HPDE6-E6E7 (cell line): Measurements from ENCODE around the gene GPRC5C.

ENCODE experiments used
- DNase-seq: peaks from one replicate; pipeline ENCODE4 v3.0.0; 2011; ENCODE audit warnings: missing footprints; ENCODE audit errors: extremely low spot score

GPRC5C gene, protein sequence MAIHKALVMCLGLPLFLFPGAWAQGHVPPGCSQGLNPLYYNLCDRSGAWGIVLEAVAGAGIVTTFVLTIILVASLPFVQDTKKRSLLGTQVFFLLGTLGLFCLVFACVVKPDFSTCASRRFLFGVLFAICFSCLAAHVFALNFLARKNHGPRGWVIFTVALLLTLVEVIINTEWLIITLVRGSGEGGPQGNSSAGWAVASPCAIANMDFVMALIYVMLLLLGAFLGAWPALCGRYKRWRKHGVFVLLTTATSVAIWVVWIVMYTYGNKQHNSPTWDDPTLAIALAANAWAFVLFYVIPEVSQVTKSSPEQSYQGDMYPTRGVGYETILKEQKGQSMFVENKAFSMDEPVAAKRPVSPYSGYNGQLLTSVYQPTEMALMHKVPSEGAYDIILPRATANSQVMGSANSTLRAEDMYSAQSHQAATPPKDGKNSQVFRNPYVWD

DNA sequence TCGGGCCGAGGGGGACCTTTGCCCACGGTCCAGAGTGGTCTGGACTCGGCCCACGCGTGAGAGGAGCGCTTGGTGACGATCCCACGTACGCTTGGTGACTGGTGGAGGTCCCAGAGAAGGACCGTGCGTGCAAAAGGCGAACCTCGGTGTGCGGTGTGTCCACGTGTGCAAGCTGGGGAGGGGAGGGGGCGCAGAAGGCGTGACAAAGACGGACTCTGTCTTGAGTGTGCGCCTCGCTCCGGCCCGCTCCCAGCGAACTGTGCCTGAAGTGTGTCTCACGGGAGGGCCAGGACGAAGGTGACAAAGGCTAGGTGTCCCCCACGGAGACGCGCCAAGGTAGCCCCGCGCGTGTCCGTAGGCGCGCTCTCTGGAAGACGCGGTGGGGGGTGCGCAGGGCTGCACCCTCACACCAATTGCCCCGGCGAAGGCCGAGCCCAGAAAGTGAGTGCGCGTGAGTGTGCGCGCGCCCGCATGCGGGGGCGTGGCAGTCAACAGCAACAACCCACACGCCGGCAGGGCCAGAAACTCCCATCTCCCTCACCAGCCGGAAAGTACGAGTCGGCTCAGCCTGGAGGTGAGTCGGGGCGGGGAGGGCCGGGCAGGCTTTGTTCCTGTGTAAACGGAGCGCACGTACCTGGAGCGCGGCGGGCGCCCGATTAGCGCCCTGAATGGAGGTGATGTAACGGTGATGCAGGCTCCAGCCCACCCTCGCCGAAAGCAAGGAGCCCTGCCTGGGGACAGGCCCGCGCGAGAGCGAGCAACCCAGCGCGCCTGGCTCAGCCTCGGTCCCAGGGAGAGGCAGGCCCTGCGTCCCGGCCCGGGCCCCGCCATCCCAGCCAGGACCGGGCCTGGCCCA lies at the start of gene GPRC5C:
TSS of gene GPRC5C (plus strand) at position 521 of the 856 bp plus-strand sequence. CDS start 7,689 bp downstream, outside the sequence.
- DNase-seq, result peak; percentile 81

DNA sequence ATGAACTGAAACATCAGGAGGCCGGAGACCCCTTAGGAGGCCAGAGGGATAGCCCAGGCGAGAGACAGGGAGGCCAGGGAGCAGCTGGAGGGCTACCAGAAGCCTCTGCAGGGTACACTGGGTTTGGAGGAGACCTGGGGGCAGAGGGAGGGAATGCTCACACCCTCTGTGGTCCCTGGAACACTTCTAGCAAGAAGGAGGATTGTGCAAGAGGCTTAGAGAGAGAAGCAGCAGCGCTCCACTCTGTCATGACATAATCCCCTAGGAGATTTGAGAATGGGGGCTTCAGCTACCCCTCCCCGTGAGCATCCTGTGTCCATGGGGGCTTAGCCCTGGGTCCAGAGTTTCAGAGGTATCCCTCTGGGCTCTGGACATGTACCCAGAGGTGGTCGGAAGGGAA lies 48.7 kb upstream of the GPRC5C start:
- DNase-seq, result no peak

DNA sequence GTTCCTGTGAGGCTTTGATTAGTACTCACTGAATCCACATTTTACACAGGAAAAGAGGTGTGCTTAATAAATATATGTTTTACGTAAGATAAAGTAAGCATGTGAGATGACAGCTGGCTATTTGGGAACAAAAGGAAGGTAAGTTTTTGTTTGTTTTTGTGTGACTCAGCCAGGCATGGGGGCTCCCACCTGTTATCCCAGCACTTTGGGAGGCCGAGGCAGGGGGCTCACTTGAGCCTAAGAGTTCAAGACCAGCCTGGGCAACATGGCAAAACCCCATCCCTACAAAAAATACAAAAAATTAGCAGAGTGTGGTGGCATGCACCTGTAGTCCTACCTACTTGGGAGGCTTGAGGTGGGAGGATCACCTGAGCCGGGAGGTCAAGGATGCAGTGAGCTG lies 46.7 kb upstream of the GPRC5C start:
- DNase-seq, result no peak

DNA sequence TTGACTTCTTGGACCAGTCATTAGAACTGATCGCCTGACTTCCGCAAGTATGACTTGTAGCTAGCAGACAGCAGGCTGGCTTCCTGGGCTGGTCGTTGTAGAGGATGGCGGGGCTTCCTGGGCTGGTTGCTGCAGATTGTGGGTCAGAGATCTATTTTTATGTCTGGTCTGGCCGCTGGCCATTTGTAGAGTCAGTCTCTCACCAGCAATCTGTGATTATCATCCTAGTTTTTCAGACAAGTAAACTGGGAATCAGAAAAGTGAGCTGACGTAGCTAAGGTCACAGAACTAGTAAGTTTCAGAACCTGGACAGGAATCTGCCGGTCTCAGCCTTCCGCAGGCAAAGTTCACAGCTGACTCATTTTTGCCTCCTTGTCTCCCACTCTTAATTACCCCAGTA lies 45.5 kb upstream of the GPRC5C start:
- no peak for DNase-seq

DNA sequence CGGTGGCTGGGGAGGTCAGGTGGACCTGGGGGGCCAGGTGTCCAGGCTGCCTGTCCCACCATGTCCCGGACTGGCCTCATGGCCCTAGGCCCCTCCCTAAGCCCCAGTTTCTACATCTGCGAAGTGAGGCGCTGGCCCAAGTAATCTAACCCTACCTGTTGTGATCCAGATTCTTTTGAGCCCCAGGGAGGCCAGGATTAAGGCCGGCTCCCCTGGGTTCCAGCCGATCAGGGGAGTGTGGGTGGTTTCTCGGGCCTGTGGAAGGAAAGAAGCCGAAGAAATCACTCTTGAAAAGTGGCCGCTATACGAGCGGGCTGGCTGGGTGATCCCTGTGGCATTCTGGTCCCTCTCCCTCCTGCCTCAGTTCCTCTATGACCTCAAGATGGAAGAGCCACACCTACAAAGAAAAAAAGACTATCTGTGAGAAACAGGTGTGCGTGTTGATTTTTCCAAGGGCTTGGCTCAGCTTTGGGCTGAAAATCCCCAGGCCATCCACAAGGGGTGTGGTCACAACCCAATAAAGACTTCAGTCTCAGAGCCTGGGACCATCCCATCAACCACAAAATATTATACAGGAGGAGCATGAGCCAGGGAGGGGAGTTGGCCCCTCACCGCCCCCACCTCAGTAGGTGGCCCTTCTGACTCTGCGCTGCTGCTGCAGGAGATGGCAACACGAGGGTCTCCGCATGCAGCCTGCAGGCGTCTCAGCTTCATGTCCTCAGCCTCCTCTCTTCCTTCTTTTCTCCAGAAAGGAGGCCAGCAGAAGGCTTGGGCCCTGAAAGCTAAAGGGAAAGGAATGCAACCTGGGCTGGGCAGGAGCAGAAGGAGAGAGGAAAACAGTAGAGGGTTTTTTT lies 44.3 kb upstream of the GPRC5C start:
- DNase-seq, result no peak

DNA sequence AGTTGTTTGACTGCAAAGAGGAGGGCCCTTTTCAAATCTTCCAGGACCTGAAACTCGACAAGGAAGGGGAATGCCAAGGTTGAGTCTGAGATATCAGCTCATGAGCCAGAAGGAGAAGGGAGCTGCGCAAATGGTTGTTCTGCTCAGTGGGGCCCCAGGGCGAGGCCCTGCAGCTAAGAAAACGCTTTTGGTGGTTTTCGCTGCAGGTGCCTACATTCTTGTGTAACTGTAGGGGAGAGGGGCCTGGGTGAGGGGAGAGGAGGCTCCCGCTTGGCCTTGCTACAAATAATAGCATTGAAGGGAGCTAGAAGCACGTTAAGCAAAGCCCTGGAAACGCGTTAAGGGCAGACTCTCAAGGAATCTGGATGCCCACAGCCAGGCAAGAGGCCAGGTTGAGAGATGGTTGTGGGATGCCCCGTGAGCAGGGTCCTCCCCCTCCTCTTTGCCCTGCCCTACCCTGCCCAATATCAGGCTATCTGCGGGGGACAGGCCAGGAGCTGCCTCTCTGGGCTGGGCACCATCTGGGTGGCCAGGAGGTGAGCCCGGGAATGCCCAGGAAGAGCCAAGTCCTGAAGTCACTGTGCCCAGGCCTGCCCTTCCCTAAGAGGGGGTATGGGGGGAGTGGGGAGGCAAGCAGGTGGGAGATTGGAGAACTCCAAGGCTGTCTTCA lies 42.7 kb upstream of the GPRC5C start:
- no peak for DNase-seq

DNA sequence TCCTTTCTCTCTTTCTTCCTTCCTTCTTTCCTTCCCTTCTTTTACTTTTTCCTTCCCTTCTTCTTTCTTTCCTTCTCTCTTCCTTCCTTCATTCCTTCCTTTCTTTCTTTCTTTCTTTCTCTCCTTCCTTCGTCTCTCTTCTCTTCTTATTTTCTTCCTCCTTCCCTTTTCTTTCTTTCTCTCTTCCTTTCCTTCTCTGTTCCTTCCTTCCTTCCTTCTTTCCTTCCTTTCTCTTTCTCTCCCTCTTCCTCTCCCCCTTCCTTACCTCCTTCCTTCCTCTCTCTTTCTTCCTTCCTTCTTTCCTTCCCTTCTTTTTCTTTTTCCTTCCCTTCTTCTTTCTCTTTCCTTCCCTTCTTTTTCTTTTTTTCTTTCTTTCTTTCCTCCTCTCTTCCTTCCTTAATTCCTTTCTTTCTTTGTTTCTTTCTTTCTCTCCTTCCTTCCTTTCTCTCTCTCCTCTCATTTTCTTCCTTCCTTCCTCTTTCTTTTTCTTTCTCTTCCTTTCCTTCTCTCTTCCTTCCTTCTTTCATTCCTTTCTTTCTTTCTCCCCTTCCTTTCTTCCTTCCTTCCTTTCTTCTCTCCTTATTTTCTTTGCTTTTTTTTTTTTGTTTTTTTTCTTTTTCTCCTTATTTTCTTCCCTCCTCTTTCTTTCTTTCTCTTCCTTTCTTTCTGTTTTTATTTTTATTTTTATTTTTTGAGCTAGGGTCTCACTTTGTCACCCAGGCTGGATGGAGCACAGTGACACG lies 41.8 kb upstream of the GPRC5C start:
- DNase-seq, result no peak

DNA sequence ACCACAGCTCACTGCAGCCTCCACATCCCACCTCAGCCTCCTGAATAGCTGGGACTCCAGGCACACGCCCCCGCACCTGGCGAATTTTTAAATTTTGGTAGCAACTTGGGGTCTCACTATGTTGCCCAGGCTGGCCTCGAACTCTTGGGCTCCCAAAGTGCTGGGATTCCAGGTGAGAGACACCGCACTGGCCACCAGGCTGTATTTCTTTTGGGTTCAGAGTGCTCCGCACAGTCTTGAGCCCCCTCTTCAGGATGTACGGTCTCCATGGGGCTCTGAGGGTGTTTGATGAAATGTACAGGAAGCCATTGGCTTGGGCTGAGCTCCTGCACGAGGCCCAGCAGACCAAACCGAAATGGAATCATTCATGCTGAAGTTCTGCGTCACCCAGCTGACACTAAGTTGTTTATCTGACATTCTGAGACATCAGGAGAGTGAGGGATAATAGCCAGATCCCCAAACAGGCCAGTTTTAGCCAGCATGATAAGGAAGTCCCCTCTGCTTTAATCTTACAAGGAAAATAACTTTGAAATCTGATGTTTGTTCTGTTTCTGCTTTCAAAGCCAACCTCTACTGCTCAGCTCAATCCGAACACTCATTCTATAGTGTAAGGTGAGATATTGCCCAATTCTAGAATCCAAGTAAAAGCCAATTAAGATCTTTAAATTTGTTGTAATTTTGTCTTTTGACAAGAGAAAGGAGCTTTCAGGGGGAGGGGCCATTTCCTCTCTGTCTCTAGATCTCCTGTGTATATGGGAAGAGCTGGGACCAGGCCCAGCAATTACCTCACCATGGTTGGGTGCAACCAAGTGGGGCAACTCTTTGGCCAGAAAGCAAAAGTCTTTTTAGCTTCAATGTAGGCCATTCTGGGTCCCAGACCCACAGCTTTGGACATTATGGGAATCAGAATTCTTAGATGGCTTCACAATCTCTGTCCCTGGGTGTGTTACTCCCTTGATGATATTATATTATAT lies 40.9 kb upstream of the GPRC5C start:
- no peak for DNase-seq

DNA sequence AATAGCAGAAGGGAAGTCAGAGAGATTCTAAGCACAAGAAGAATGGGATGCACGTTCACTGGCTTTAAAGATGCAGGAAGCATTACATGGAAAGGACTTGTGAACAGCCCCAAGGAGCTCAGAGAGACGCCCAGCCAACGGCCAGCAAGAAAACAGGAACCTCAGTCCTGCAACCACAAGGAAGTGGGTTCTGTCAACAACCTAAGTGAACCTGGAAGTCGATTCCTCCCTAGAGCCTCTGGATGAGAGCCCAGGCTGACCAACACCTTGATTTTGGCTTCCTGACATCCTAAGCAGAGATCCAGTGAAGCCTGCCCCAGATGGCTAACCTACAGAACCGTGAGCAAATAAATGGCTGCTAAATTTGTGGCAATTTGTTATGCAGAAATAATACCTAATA lies 40.1 kb upstream of the GPRC5C start:
- no peak for DNase-seq

DNA sequence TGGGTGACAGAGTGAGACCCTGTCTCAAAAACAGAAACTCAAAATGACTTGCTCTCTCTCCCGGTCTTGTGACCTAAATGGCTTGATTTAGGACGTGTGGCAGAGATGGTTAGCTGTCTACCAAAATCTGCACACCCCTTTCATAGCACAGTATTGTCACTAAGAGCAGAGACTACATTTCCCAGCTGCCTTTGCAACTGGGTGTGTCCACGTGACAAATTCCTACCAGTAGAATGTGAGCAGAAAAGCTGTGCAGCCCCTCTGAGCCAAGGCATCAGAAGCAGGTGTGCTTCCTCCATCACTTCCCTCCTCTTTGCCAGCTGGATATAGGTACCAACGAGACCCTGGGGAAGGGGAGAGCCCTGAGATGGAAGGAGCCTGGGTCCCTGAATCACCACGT lies 39.0 kb upstream of the GPRC5C start:
- DNase-seq, result no peak

DNA sequence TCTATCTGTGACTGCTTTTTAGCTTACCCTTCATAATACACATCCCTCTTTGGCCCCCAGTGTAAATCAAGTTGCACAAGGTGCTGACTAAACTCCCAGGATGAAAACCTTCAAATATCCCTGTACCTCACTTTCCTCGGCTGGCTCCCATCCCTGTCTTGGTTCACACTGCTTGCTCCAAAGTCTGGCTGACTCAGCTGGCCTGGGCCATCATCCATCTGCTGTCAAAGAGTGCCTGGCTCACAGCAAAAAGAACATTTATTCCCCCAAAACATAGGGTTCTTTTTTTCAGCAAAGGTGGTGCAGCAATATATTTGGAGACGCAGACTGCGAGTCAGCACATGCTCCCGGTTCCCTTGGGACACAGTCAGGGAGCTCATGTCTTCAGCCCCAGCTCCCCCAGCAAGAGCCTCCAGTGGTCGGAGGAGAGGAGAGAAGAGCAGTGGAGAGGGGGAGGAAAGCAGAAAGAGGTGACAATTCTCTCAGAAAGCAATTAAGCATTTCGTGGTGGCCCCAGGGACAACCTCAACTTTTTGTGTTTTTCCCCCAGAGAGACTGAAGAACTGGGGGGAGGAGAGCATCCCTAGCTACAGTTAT lies 38.4 kb upstream of the GPRC5C start:
- DNase-seq, result no peak

DNA sequence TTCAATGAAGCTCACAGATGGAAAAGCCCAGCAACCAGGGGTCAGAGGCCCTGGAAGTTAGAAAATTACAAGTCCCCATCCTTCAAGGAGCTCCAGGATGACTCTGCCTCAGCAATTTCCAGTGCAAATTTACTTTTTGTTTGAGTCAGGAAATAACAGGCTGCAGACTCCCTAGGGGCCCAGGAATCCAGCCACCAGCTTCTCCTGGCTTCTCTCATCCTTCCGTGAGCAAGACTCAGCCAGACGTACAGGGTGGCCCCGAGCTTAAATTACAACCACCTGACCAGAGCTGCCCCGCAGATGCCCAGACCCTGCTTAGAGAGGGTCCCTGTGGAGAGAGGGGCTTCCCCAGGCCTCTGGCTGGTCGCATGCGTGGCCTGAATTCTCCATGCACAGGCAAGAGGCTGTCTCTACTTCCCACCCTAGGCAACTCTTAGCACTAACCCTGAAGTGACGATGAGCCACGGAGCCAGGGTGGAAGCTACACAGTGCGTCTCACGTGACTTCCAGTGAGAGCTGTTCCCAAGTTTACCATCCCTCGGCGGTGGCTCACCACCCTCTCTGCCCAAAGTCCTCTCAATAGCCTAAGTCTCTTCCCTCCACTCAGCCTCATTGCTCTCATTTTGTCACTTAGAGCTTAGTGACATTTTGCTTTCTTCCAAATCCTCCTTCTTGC lies 37.5 kb upstream of the GPRC5C start:
- no peak for DNase-seq

DNA sequence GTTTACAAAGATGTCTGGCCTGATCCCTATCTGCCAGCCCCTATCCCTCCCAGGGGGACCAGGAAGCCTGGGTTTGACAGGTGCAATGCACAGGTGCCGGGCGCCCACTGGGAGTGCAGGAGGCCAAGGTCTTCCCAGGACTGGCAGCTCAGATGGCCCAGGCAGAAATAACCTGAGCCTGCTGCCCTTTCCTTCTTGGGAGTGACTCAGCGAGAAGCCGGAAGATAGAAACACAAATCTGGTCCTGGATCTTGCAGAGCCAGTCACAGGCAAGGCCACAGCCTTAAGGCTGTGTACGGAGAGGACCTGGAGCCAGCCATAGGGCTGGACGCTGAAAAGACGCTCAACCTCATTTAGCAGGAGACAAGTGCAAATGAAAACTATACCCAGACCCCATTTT lies 36.9 kb upstream of the GPRC5C start:
- DNase-seq, result peak; percentile 26

DNA sequence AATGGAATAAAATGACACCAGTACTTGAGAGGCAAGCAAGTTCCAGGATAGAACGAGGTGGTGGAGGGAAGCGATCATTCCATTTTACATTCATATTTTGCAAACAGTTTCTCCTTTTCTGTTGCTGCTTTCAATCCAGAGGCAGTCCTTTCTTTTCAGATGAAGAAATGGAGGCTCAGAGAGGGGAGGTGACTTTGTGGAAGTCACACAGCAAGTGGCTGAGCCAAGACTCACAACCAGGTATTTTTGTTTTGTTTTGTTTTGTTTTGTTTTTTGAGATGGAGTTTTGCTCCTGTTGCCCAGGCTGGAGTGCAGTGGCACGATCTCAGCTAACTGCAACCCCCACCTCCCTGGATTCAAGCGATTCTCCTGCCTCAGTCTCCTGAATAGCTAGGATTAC lies 35.3 kb upstream of the GPRC5C start:
- DNase-seq, result no peak

DNA sequence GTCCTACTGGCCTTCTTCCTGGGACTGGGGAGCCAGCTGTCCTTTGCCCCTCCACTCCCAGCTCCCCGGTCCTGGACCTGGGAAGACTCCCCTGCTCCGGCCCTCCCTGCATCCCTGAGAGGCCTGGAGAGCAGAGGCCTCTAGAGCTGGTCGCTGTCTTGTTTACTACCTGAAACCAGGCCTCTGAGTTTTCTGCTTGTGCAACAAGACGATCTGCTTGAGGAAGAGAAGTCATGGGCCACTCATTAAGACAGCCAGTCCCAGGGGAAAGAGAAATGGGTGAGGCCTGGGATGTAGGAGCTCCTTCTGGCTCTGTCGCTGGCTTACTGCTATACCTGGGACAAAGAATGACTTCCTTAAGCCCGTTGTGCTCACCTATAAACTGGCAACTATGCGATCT lies 29.8 kb upstream of the GPRC5C start:
- DNase-seq, result no peak

DNA sequence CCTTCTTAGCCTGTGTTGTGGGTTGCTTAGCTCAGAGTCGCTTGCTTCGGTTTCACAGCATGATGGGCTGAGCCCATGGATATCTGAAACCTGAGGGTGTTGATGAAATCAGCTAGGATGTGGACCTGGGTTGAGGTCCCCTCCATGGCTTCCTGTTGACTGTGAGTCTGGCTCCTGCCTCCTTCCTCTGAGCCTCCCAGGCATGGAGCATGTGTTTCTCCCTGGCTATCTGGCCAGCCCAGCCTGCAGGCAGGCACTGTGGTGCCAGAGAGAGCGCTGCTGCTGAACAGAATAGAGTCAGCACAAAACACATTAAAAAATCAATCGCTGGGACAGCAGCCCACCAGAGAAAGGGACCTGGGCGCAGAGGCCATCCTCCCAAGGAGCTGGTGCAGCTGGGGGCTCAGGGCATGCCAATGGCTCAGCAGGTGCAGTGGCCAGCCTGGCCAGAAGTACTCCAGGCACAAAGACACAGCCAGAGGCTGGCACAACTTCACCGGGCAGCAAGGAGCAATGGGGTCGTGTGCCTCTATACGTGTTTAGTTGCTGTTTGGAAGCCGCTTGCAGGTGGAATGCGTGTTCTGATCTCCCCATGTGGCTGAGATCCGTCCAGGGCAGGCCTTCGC lies 28.3 kb upstream of the GPRC5C start:
- DNase-seq, result no peak

DNA sequence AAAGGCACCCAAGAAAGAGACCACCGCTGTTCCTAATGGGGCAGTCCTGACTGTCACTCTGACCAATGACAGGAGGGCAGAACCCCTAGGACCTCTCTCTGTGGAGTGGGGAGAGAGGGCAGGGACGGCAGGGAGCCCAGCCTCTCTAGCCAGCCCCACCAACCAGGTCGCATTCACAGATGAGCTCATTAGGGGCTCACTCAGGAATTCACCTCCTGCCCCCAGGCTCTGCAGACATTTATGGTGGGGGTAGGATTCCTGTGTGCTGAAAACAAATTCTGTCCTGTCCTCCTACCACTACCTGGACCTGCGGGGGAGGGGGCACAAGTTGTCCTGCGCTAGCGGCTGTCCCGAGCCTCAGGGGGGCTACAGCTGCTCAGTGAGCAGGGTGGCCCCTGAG lies 27.7 kb upstream of the GPRC5C start:
- no peak for DNase-seq

DNA sequence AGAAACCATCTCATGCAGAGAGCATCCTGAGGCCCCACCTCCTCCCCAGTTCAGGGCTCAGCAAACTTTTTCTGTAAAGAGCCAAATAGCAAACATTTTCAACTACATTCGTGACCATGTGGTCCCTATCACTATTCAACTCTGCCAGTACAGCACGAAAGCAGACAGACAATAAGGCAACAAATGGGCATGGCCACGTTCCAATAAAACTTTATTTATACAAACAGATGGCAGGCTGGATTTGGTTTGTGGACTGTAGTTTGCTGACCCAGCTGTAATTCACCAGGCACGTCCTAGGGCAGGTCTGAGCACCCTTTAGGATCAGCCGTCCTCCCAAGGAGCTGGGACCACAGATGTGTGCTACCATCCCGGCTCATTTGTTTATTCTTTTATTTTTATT lies 27.1 kb upstream of the GPRC5C start:
- no peak for DNase-seq
